ENCODE data around the gene MS4A3.
"Not testable (repeated sequence)": the region's sequence is repeated elsewhere in the genome, so short reads cannot be mapped to it uniquely, and the experiment has no call there.

The MS4A3 gene

GRCh38 chr11:60056349-60056969 is at the start of gene MS4A3:
Gene MS4A3 (plus strand): TSS chr11:60056665. CDS start chr11:60061161, 4,496 bp downstream.
- H3K4me3 Mint-ChIP-seq, result no peak within 1 kb of the TSS
- H3K27ac Mint-ChIP-seq, result no peak within 1 kb of the TSS
- H3K36me3 Mint-ChIP-seq, result no peaks in the 10 kb centered on the region
- H3K27me3 Mint-ChIP-seq, result peaks cover 12% of the 10 kb centered on the region
- ATAC-seq, result no peak
- peaks cover 4% of the 10 kb centered on the region for H3K9me3 Mint-ChIP-seq
- no peaks in the 10 kb centered on the region for H3K4me1 Mint-ChIP-seq

- Mint-ChIP-seq H3K4me3 (no peak within 1 kb of the TSS), H3K27me3 (no peaks in the 10 kb centered on the region), H3K27ac (no peak within 1 kb of the TSS), H3K9me3 (peaks cover 2% of the 10 kb centered on the region), H3K4me1 (no peaks in the 10 kb centered on the region), H3K36me3 (no peaks in the 10 kb centered on the region)
- ATAC-seq, result no peak
Observed at GRCh38 chr11:60016881-60017280, 39.6 kb upstream of the MS4A3 start, which contains the start of gene OOSP4B. Gene OOSP4B (plus strand): TSS chr11:60017181.

GRCh38 chr11:60018058-60018457 is 38.4 kb upstream of the MS4A3 start:
- H3K9me3 Mint-ChIP-seq, result peaks cover 2% of the 10 kb centered on the region
- no peak overlapping the region for H3K4me3 Mint-ChIP-seq
- ATAC-seq, result no peak

GRCh38 chr11:60020376-60020775 is 36.1 kb upstream of the MS4A3 start:
- H3K27me3 Mint-ChIP-seq, H3K9me3 Mint-ChIP-seq, H3K36me3 Mint-ChIP-seq, H3K4me3 Mint-ChIP-seq, H3K27ac Mint-ChIP-seq, ATAC-seq, H3K4me1 Mint-ChIP-seq: not testable (repeated sequence)

More at GRCh38 chr11:60018058-60018457, 38.4 kb upstream of the MS4A3 start:
- H3K27me3 Mint-ChIP-seq, result no peaks in the 10 kb centered on the region
- H3K36me3 Mint-ChIP-seq, result no peaks in the 10 kb centered on the region
- no peaks in the 10 kb centered on the region for H3K4me1 Mint-ChIP-seq
- no peak overlapping the region for H3K27ac Mint-ChIP-seq

GRCh38 chr11:60029015-60029632 is 27.3 kb upstream of the MS4A3 start:
- Mint-ChIP-seq H3K36me3 (no peaks in the 10 kb centered on the region), H3K9me3 (no peaks in the 10 kb centered on the region), H3K4me3 (no peak overlapping the region), H3K4me1 (no peaks in the 10 kb centered on the region), H3K27ac (no peak overlapping the region), H3K27me3 (no peaks in the 10 kb centered on the region)
- no peak for ATAC-seq

GRCh38 chr11:60040109-60040508 is 16.4 kb upstream of the MS4A3 start, which contains the start of gene OOSP2:
Gene OOSP2 (plus strand): TSS chr11:60040409. CDS start chr11:60040460, 51 bp downstream.
- Mint-ChIP-seq H3K9me3 (no peaks in the 10 kb centered on the region), H3K27ac (no peak within 1 kb of the TSS), H3K4me1 (no peaks in the 10 kb centered on the region), H3K4me3 (no peak within 1 kb of the TSS), H3K27me3 (no peaks in the 10 kb centered on the region), H3K36me3 (no peaks in the 10 kb centered on the region)
- no peak for ATAC-seq

GRCh38 chr11:60050422-60050821 is 6.0 kb upstream of the MS4A3 start:
- H3K4me3 Mint-ChIP-seq, H3K27ac Mint-ChIP-seq, H3K9me3 Mint-ChIP-seq, ATAC-seq, H3K4me1 Mint-ChIP-seq, H3K36me3 Mint-ChIP-seq: not testable (repeated sequence)
- H3K27me3 Mint-ChIP-seq, result peaks cover 21% of the 10 kb centered on the region

GRCh38 chr11:60050839-60051238 is 5.6 kb upstream of the MS4A3 start:
- peaks cover 18% of the 10 kb centered on the region for H3K27me3 Mint-ChIP-seq
- H3K4me1 Mint-ChIP-seq, H3K9me3 Mint-ChIP-seq, H3K36me3 Mint-ChIP-seq, H3K4me3 Mint-ChIP-seq, ATAC-seq, H3K27ac Mint-ChIP-seq: not testable (repeated sequence)

- H3K4me3 Mint-ChIP-seq, result no peak overlapping the region
- no peak overlapping the region for H3K27ac Mint-ChIP-seq
- H3K9me3 Mint-ChIP-seq, result peaks cover 4% of the 10 kb centered on the region
- H3K27me3 Mint-ChIP-seq, result peaks cover 12% of the 10 kb centered on the region
- no peak for ATAC-seq
- H3K4me1 Mint-ChIP-seq, result no peaks in the 10 kb centered on the region
- no peaks in the 10 kb centered on the region for H3K36me3 Mint-ChIP-seq
Observed at GRCh38 chr11:60059052-60059451, 2.6 kb downstream of the MS4A3 start.

GRCh38 chr11:60059521-60060240 is 3.2 kb downstream of the MS4A3 start:
- Mint-ChIP-seq H3K36me3 (no peaks in the 10 kb centered on the region), H3K27ac (no peak overlapping the region), H3K4me3 (no peak overlapping the region), H3K27me3 (peaks cover 9% of the 10 kb centered on the region), H3K4me1 (no peaks in the 10 kb centered on the region), H3K9me3 (peaks cover 4% of the 10 kb centered on the region)
- no peak for ATAC-seq

GRCh38 chr11:60064111-60064510 is 7.6 kb downstream of the MS4A3 start:
- Mint-ChIP-seq H3K9me3 (peaks cover 4% of the 10 kb centered on the region), H3K27ac (no peak overlapping the region), H3K36me3 (no peaks in the 10 kb centered on the region), H3K27me3 (no peaks in the 10 kb centered on the region), H3K4me3 (no peak overlapping the region), H3K4me1 (no peaks in the 10 kb centered on the region)
- ATAC-seq, result no peak

GRCh38 chr11:60065801-60066200 is 9.3 kb downstream of the MS4A3 start:
- no peaks in the 10 kb centered on the region for H3K36me3 Mint-ChIP-seq
- H3K27me3 Mint-ChIP-seq, result no peaks in the 10 kb centered on the region
- no peak for ATAC-seq
- H3K4me3 Mint-ChIP-seq, result no peak overlapping the region
- H3K4me1 Mint-ChIP-seq, result no peaks in the 10 kb centered on the region
- H3K9me3 Mint-ChIP-seq, result no peaks in the 10 kb centered on the region
- no peak overlapping the region for H3K27ac Mint-ChIP-seq

- ATAC-seq, result no peak
- Mint-ChIP-seq H3K27ac (no peak overlapping the region), H3K4me1 (no peaks in the 10 kb centered on the region), H3K9me3 (peaks cover 3% of the 10 kb centered on the region), H3K4me3 (no peak overlapping the region), H3K27me3 (peaks cover 24% of the 10 kb centered on the region), H3K36me3 (no peaks in the 10 kb centered on the region)
Observed at GRCh38 chr11:60069450-60069849, 13.0 kb downstream of the MS4A3 start.

- H3K4me3 Mint-ChIP-seq, H3K36me3 Mint-ChIP-seq, H3K9me3 Mint-ChIP-seq: not testable (repeated sequence)
Observed at GRCh38 chr11:60071644-60072043, 15.2 kb downstream of the MS4A3 start.

GRCh38 chr11:60077216-60077817 is 20.9 kb downstream of the MS4A3 start:
- no peak overlapping the region for H3K4me3 Mint-ChIP-seq
- no peaks in the 10 kb centered on the region for H3K4me1 Mint-ChIP-seq
- no peak for ATAC-seq

More at GRCh38 chr11:60071644-60072043, 15.2 kb downstream of the MS4A3 start:
- not testable (repeated sequence) for H3K4me1 Mint-ChIP-seq, ATAC-seq, H3K27ac Mint-ChIP-seq
- peaks cover 33% of the 10 kb centered on the region for H3K27me3 Mint-ChIP-seq

More at GRCh38 chr11:60077216-60077817, 20.9 kb downstream of the MS4A3 start:
- Mint-ChIP-seq H3K9me3 (peaks cover 12% of the 10 kb centered on the region), H3K36me3 (no peaks in the 10 kb centered on the region), H3K27ac (no peak overlapping the region), H3K27me3 (peaks cover 19% of the 10 kb centered on the region)
